Fibroblast of skin of scalp (primary cell): ENCODE measurements around the gene NINJ1.
A peak's percentile ranks its signal among the peaks of the same experiment; 100 is the strongest.

ENCODE experiments used
- DNase-seq: peaks from one replicate; pipeline ENCODE4 v3.0.0-alpha.2; 2013

Gene NINJ1

GRCh38 chr9:93099551-93100275, 34.3 kb downstream of the NINJ1 start:
- no peak for DNase-seq

- DNase-seq, result peak; percentile 94
Measured at GRCh38 chr9:93098236-93098946, 35.7 kb downstream of the NINJ1 start.

- DNase-seq, result no peak
Measured at GRCh38 chr9:93097511-93098201, 36.4 kb downstream of the NINJ1 start.

GRCh38 chr9:93096811-93097382, 37.2 kb downstream of the NINJ1 start:
- no peak for DNase-seq

GRCh38 chr9:93096131-93096802, 37.8 kb downstream of the NINJ1 start, which contains the start of gene CARD19:
CARD19 (plus strand) TSS chr9:93096217; CDS start chr9:93096346, 129 bp downstream.
- DNase-seq, result peak; percentile 20

GRCh38 chr9:93095205-93096130, 38.6 kb downstream of the NINJ1 start:
- peak; percentile 99 for DNase-seq

- DNase-seq, result peak; percentile 10
Measured at GRCh38 chr9:93094658-93095204, 39.3 kb downstream of the NINJ1 start.

- no peak for DNase-seq
Measured at GRCh38 chr9:93093877-93094657, 40.0 kb downstream of the NINJ1 start.

- no peak for DNase-seq
Measured at GRCh38 chr9:93093127-93093876, 40.7 kb downstream of the NINJ1 start.

- no peak for DNase-seq
Measured at GRCh38 chr9:93092251-93092991, 41.6 kb downstream of the NINJ1 start.

GRCh38 chr9:93091453-93092081, 42.5 kb downstream of the NINJ1 start:
- DNase-seq, result peak; percentile 80

GRCh38 chr9:93091056-93091452, 43.0 kb downstream of the NINJ1 start:
- no peak for DNase-seq

- DNase-seq, result no peak
Measured at GRCh38 chr9:93090091-93090655, 43.9 kb downstream of the NINJ1 start.

- no peak for DNase-seq
Measured at GRCh38 chr9:93089481-93089991, 44.5 kb downstream of the NINJ1 start.

GRCh38 chr9:93089024-93089423, 45.0 kb downstream of the NINJ1 start:
- no peak for DNase-seq

- no peak for DNase-seq
Measured at GRCh38 chr9:93088656-93089015, 45.4 kb downstream of the NINJ1 start.

GRCh38 chr9:93087971-93088655, 45.9 kb downstream of the NINJ1 start:
- DNase-seq, result no peak
